ENCODE data around the gene ORM2.

ORM2 gene

DNA sequence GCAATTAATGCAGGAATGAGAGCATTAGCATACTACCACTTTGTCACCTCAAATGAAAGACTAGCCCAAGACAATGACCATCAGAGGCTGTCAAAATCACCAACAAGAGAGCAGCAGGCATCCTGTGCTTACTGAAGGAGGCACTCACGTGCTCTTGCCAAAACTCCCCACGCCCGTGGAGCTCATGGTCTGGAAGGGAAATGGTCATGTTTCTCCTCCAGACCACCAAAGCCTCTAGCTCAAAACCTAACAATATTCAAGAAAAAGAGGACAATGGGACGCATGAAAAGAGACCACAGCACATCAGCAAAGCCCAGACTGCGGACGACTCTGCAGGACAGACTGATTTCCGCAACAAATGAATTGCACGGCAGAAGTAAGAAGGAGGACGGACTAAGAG is 45.3 kb downstream of the ORM2 start:
- TF ChIP-seq, protein P1, sequence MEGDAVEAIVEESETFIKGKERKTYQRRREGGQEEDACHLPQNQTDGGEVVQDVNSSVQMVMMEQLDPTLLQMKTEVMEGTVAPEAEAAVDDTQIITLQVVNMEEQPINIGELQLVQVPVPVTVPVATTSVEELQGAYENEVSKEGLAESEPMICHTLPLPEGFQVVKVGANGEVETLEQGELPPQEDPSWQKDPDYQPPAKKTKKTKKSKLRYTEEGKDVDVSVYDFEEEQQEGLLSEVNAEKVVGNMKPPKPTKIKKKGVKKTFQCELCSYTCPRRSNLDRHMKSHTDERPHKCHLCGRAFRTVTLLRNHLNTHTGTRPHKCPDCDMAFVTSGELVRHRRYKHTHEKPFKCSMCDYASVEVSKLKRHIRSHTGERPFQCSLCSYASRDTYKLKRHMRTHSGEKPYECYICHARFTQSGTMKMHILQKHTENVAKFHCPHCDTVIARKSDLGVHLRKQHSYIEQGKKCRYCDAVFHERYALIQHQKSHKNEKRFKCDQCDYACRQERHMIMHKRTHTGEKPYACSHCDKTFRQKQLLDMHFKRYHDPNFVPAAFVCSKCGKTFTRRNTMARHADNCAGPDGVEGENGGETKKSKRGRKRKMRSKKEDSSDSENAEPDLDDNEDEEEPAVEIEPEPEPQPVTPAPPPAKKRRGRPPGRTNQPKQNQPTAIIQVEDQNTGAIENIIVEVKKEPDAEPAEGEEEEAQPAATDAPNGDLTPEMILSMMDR (IDR thresholded peaks at IDR 0.05; ENCODE audit: low read depth, low read length) = no peak
- DNase-seq (ENCODE audit: extremely low read depth, low read depth) = no peak

DNA sequence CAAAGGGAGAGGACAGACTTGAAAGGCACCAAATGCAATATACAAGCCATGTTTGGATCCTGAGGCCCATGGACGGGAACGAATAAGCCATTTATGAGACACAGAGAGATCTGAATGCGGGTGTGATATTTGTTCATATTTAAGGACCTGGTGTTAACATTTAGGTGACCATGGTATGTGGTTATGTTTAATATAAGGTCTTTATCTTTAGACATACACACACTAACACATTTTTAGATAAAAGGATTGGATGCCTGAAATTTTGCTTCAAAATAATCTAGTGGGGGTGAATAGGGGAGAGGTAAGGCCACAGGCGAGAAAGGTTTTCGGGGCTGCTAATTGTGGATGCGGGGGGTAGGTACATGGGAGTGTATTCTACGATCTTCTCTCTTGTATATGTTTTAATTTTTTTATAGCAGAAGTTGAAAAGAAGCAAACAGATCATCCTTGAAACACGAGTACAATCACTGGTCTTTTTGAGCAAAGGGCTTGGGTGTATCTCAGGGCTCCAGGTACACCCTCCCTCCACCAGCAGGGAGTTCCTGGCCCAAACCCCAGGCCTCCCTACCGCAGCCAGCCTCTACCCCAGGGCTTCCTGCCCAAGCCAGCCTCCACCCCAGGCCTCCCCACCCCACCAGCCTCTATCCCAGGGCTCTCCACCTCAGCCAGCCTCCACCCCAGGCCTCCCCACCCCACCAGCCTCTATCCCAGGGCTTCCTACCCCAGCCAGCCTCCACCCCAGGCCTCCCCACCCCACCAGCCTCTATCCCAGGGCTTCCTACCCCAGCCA is 45.9 kb downstream of the ORM2 start:
- no peak for DNase-seq (ENCODE audit: extremely low read depth, low read depth)
- TF ChIP-seq, protein P1 (IDR thresholded peaks at IDR 0.05; ENCODE audit: low read depth, low read length) = no peak

DNA sequence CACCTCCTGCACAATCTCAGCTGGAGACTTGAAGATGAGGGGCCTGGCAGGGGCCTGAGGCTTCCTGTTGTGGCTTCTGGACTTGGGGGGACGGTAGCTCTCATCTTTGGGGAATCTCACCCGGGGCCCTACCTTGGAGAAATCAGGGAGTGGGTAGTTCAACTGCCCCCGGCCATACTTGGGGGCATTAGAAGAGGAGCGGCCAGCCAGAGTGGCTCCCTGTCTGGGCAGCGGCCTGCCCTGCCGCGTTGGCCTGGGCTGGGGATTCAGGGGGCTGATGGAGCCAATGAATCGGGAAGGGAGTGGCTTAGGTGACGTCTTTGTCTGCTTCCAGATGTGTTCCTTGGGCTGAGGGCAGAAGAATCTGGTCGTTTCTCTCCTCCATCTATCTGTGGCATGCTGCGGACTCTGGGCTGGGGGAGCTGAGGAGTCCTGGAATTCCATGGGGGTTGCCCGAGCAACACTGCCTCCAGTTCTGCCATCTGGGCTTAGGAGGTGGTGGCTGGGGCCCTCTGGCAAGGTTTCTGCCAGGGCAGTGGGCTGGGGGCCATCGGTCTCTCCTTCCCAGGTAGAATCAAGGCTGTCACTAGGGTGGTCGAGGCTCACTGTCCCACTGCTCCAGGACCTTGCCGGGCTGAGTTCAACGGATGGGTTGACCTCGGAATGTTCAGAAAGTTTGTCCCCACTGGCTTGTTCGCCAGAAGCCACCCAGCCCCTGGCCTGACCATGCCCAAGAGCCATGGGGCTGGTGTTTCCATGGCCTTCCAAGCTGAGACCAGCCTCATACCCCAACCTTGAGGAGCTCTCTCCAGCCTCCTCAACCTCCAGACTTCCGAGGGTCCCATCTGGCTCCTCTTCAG is 47.1 kb downstream of the ORM2 start:
- TF ChIP-seq, protein P1 (IDR thresholded peaks at IDR 0.05; ENCODE audit: low read depth, low read length) = no peak

DNA sequence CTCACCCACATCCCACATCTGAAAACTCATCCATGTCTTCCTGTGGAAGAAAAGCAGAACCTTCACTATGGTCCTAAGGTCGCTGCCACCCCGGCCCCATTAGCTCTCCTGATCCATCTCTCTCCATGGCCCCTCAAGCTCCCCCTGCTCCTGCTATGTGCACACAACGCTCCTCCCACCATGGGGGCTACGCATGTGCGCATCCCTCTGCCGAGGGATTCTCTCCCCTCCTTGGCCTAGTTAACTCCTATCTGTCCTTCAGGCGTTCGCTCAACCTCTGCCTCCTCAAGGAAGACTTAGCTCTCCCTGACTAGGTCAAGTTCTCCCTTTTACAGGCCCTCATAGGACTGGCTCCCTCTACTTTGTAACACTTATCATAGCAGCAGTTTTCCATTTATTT is 48.3 kb downstream of the ORM2 start:
- DNase-seq (ENCODE audit: extremely low read depth, low read depth) = no peak
- TF ChIP-seq, protein P1 (IDR thresholded peaks at IDR 0.05; ENCODE audit: low read depth, low read length) = no peak

More for the DNA sequence above, 47.1 kb downstream of the ORM2 start:
- no peak for DNase-seq (ENCODE audit: extremely low read depth, low read depth)

DNA sequence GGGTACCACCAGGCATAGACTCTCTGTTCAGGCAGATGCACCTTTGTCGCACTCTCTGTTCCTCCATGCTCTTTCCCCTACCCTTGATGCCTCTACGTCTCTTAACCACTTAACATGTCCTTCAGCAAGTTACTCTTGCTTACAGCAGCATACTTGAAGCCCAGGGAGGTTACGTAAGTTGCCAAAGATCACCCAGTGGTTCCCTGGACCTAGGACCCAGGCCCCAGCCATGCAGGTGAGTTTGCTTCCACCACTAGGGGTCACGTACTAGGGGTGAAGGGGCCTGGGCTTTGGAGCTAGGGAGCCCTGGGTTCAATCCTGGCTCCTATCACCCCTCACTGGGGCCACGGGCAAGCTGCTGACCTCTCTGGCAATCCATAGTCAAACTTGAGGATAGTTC is 49.2 kb downstream of the ORM2 start:
- DNase-seq (ENCODE audit: extremely low read depth, low read depth) = no peak
- TF ChIP-seq, protein P1 (IDR thresholded peaks at IDR 0.05; ENCODE audit: low read depth, low read length) = no peak
